Measurements from ENCODE around the gene SSH2.

The SSH2 gene

DNA sequence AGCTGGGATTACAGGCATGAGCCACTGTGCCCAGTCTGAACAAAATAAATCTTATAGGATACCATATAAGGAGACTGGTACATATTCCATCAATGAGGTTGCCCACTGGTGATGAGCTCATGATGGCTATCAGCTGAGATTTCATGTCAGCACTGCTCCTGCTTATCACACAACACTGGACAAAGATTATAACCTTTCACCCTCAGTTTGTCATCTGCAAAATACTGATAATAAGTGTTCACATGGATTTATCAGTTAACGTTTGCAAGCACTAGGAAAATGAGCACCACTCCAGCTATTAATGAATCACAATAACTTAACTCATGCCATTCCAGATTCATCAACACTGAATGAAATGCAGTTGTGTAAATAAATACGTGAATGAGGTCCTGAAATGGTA is 83.7 kb downstream of the SSH2 start:
- no peak overlapping the region for H3K4me3 ChIP-seq (ENCODE audit: low read depth, low read length)
- TF ChIP-seq, protein P1, sequence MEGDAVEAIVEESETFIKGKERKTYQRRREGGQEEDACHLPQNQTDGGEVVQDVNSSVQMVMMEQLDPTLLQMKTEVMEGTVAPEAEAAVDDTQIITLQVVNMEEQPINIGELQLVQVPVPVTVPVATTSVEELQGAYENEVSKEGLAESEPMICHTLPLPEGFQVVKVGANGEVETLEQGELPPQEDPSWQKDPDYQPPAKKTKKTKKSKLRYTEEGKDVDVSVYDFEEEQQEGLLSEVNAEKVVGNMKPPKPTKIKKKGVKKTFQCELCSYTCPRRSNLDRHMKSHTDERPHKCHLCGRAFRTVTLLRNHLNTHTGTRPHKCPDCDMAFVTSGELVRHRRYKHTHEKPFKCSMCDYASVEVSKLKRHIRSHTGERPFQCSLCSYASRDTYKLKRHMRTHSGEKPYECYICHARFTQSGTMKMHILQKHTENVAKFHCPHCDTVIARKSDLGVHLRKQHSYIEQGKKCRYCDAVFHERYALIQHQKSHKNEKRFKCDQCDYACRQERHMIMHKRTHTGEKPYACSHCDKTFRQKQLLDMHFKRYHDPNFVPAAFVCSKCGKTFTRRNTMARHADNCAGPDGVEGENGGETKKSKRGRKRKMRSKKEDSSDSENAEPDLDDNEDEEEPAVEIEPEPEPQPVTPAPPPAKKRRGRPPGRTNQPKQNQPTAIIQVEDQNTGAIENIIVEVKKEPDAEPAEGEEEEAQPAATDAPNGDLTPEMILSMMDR (conservative IDR thresholded peaks at IDR 0.05; ENCODE audit: low read depth, low read length) = no peak
- DNase-seq (ENCODE audit: low read depth) = no peak

DNA sequence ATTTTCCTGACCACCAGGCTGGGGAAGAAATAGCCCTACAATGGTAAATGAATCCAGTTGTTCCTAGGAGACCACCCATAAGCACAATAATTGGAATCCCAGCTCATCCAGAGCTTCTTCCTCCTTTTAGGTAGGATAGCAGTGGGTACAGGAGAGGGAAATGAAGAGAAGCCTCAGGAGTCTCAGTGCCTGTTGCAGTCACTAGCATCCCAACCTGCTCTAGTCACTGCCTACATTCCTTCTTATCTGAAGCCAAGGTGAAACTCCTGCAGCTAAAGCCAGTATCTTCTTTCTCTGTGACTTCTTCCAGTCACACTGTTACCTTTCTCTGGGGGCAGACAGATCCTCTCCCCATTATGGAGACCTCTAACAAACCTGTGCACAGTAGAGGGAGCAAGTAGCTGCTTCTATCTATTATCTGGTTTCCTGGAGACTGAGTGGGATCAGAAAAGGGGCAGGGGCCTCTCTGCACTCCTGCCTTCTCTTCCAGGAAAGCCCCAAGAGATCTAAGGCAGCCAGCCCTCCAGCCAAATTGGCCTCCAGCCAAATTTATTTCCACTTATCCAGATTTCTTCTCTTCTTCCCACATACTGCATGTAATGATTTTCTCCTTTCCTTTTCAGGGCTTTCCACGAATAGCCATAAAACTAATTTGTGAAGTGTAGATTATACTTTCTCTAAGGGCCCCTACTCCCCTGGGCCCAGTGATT is 85.5 kb downstream of the SSH2 start:
- TF ChIP-seq, protein P1 (conservative IDR thresholded peaks at IDR 0.05; ENCODE audit: low read depth, low read length) = no peak
- peak; percentile 48 for DNase-seq (ENCODE audit: low read depth)
- no peak overlapping the region for H3K4me3 ChIP-seq (ENCODE audit: low read depth, low read length)

DNA sequence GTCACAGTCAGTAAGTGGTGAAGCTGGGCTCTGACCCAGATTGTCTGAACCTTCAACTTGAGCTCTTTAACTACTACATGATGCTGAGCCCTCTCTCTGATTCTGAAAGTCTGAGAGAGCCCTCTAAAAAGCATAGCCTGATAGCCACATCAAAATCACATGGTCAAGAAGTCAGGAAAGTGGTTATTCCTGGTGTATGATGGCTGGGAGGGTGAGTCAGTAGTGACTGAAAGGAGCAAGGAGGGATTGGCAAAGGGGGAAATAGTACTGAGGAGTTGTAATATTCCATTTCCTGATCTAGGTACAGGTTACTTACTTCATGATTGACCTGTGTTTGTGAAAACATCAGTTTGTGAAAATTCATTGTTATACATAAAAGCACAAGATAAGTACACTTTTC is 89.1 kb downstream of the SSH2 start:
- peak; percentile 30 for DNase-seq (ENCODE audit: low read depth)
- H3K4me3 ChIP-seq (ENCODE audit: low read depth, low read length) = no peak overlapping the region
- TF ChIP-seq, protein P1 (conservative IDR thresholded peaks at IDR 0.05; ENCODE audit: low read depth, low read length) = no peak

DNA sequence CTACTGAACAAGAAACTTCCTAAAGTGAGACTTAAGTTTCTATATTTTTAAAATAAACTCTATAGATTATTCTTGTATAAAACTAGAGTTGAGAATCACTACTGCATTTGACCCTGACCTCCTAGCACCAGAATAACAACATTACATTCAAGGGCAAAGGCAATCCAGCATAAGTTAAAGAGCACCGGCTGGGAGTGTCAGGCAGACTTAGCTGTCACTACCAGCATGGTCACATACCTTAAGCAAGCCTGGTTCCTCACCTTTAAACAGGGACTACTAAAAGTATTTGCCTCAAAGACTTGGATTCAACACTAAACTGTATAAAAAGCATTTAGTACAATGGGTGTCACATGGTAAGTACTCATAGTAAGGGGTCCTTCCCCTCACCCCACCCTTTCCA is 90.4 kb downstream of the SSH2 start:
- TF ChIP-seq, protein P1 (conservative IDR thresholded peaks at IDR 0.05; ENCODE audit: low read depth, low read length) = no peak
- no peak overlapping the region for H3K4me3 ChIP-seq (ENCODE audit: low read depth, low read length)
- DNase-seq (ENCODE audit: low read depth) = no peak

DNA sequence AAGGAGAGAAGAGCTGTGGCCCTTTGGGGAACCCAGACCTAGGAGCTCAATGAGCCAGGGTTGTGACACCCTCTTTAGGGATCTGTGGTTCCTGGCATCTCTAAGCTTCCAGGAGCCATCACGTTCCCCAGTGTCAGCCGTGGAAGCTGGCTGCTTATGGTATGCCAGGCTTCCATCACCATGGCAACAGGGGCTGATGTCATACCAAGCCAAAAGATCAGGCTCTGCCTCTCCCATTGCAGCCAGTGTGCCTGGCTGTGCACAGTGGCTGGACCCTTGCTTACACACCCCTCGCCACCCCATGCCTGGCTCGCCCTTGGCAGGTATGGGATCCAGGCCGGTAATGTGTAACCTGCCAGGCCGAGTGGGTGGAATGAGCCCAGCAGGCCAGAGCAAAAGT is 91.1 kb downstream of the SSH2 start:
- H3K4me3 ChIP-seq (ENCODE audit: low read depth, low read length) = no peak overlapping the region
- TF ChIP-seq, protein P1 (conservative IDR thresholded peaks at IDR 0.05; ENCODE audit: low read depth, low read length) = no peak
- DNase-seq (ENCODE audit: low read depth) = peak; percentile 34

DNA sequence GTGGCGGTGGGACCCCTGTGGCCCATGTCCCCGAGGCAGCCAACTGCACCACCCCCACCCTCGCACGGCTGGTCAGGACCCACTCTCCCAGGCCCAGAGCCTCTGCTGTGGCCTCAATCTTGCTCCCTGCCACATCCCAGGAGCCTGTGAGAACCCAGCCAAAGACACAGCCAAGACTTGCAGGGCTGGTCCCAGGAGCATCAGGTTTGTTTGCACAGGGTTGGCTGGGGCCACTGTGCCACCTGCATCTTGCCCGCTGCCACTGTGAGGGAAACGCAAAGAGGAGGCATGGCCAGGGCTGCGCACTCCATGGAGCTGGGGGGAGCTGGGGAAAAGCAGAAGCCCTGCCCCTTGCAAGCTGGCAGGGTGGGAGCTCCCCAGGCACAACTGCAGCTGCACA is 92.5 kb downstream of the SSH2 start:
- DNase-seq (ENCODE audit: low read depth) = no peak
- no peak overlapping the region for H3K4me3 ChIP-seq (ENCODE audit: low read depth, low read length)
- TF ChIP-seq, protein P1 (conservative IDR thresholded peaks at IDR 0.05; ENCODE audit: low read depth, low read length) = no peak

DNA sequence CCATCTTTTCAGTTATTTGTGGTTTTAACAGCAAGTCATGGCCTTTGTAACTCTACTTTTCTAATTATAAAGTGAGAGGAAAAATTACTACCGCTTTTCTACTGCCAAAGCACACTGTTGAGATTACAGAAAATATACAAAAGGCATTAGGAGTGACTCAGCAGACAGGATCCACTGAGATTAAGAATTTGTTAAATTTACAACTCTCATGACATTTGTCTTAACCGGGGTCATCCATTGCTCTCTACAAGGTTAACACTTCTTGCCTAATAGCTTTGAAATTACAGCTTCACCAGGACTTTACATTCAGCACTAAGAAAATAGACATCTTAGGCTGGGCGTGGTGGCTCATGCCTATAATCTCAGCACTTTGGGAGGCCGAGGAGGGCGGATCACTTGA is 93.4 kb downstream of the SSH2 start:
- H3K4me3 ChIP-seq (ENCODE audit: low read depth, low read length) = no peak overlapping the region
- peak; percentile 47 for DNase-seq (ENCODE audit: low read depth)
- TF ChIP-seq, protein P1 (conservative IDR thresholded peaks at IDR 0.05; ENCODE audit: low read depth, low read length) = no peak

Measured in choroid plexus epithelial cell (primary cell).